ENCODE results near the gene PRSS38. TPM values are rescaled to one million over a fixed set of nuclear protein-coding genes. Genes with fewer than 3 reads are reported as not detected.

The PRSS38 gene
- total and polyA plus RNA-seq, 2 experiments from 2014 or later = not detected

DNA sequence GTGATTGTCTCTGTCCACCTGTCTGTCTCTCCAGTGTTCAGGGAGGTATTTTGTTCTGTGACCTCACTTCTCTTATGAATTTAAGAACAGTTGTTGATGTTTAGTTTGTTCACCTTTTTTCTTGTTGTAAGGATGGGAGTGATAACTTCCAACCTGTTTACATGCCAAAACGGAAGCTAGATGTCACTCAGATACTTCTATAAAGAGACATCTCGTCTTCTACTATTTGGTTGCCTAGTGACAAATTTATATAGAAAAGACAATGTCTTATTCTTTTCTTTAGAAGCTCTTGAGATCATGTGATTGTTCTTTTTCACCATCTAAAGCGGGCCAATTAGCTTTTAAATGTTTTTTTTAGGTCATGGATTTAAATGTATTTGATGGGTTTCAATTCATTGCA is 33.8 kb downstream of the PRSS38 start (continued):
- TF ChIP-seq, protein P1, sequence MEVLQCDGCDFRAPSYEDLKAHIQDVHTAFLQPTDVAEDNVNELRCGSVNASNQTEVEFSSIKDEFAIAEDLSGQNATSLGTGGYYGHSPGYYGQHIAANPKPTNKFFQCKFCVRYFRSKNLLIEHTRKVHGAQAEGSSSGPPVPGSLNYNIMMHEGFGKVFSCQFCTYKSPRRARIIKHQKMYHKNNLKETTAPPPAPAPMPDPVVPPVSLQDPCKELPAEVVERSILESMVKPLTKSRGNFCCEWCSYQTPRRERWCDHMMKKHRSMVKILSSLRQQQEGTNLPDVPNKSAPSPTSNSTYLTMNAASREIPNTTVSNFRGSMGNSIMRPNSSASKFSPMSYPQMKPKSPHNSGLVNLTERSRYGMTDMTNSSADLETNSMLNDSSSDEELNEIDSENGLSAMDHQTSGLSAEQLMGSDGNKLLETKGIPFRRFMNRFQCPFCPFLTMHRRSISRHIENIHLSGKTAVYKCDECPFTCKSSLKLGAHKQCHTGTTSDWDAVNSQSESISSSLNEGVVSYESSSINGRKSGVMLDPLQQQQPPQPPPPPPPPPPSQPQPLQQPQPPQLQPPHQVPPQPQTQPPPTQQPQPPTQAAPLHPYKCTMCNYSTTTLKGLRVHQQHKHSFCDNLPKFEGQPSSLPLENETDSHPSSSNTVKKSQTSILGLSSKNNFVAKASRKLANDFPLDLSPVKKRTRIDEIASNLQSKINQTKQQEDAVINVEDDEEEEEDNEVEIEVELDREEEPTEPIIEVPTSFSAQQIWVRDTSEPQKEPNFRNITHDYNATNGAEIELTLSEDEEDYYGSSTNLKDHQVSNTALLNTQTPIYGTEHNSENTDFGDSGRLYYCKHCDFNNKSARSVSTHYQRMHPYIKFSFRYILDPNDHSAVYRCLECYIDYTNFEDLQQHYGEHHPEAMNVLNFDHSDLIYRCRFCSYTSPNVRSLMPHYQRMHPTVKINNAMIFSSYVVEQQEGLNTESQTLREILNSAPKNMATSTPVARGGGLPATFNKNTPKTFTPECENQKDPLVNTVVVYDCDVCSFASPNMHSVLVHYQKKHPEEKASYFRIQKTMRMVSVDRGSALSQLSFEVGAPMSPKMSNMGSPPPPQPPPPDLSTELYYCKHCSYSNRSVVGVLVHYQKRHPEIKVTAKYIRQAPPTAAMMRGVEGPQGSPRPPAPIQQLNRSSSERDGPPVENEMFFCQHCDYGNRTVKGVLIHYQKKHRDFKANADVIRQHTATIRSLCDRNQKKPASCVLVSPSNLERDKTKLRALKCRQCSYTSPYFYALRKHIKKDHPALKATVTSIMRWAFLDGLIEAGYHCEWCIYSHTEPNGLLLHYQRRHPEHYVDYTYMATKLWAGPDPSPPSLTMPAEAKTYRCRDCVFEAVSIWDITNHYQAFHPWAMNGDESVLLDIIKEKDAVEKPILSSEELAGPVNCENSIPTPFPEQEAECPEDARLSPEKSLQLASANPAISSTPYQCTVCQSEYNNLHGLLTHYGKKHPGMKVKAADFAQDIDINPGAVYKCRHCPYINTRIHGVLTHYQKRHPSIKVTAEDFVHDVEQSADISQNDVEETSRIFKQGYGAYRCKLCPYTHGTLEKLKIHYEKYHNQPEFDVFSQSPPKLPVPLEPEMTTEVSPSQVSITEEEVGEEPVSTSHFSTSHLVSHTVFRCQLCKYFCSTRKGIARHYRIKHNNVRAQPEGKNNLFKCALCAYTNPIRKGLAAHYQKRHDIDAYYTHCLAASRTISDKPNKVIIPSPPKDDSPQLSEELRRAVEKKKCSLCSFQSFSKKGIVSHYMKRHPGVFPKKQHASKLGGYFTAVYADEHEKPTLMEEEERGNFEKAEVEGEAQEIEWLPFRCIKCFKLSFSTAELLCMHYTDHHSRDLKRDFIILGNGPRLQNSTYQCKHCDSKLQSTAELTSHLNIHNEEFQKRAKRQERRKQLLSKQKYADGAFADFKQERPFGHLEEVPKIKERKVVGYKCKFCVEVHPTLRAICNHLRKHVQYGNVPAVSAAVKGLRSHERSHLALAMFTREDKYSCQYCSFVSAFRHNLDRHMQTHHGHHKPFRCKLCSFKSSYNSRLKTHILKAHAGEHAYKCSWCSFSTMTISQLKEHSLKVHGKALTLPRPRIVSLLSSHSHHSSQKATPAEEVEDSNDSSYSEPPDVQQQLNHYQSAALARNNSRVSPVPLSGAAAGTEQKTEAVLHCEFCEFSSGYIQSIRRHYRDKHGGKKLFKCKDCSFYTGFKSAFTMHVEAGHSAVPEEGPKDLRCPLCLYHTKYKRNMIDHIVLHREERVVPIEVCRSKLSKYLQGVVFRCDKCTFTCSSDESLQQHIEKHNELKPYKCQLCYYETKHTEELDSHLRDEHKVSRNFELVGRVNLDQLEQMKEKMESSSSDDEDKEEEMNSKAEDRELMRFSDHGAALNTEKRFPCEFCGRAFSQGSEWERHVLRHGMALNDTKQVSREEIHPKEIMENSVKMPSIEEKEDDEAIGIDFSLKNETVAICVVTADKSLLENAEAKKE (CRISPR knock-in tag; IDR thresholded peaks at IDR 0.05) = no peak
- no peak for TF ChIP-seq EZH2phosphoT487 (IDR thresholded peaks at IDR 0.05; ENCODE audit: unreplicated experiment)
- TF ChIP-seq CREB1 (CRISPR knock-in tag; IDR thresholded peaks at IDR 0.05; ENCODE audit: low read depth) = no peak
- no peak for TF ChIP-seq POLR2AphosphoS5 (IDR thresholded peaks at IDR 0.05; ENCODE audit: low read depth)
- TF ChIP-seq NANOG (IDR thresholded peaks at IDR 0.05; ENCODE audit: borderline replicate concordance) = no peak
- TF ChIP-seq ZNF114 (CRISPR knock-in tag; IDR thresholded peaks at IDR 0.05) = no peak
- TF ChIP-seq, protein P2, sequence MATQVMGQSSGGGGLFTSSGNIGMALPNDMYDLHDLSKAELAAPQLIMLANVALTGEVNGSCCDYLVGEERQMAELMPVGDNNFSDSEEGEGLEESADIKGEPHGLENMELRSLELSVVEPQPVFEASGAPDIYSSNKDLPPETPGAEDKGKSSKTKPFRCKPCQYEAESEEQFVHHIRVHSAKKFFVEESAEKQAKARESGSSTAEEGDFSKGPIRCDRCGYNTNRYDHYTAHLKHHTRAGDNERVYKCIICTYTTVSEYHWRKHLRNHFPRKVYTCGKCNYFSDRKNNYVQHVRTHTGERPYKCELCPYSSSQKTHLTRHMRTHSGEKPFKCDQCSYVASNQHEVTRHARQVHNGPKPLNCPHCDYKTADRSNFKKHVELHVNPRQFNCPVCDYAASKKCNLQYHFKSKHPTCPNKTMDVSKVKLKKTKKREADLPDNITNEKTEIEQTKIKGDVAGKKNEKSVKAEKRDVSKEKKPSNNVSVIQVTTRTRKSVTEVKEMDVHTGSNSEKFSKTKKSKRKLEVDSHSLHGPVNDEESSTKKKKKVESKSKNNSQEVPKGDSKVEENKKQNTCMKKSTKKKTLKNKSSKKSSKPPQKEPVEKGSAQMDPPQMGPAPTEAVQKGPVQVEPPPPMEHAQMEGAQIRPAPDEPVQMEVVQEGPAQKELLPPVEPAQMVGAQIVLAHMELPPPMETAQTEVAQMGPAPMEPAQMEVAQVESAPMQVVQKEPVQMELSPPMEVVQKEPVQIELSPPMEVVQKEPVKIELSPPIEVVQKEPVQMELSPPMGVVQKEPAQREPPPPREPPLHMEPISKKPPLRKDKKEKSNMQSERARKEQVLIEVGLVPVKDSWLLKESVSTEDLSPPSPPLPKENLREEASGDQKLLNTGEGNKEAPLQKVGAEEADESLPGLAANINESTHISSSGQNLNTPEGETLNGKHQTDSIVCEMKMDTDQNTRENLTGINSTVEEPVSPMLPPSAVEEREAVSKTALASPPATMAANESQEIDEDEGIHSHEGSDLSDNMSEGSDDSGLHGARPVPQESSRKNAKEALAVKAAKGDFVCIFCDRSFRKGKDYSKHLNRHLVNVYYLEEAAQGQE (IDR thresholded peaks at IDR 0.05; ENCODE audit: unreplicated experiment) = no peak
- TF ChIP-seq, protein P3, sequence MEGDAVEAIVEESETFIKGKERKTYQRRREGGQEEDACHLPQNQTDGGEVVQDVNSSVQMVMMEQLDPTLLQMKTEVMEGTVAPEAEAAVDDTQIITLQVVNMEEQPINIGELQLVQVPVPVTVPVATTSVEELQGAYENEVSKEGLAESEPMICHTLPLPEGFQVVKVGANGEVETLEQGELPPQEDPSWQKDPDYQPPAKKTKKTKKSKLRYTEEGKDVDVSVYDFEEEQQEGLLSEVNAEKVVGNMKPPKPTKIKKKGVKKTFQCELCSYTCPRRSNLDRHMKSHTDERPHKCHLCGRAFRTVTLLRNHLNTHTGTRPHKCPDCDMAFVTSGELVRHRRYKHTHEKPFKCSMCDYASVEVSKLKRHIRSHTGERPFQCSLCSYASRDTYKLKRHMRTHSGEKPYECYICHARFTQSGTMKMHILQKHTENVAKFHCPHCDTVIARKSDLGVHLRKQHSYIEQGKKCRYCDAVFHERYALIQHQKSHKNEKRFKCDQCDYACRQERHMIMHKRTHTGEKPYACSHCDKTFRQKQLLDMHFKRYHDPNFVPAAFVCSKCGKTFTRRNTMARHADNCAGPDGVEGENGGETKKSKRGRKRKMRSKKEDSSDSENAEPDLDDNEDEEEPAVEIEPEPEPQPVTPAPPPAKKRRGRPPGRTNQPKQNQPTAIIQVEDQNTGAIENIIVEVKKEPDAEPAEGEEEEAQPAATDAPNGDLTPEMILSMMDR (conservative IDR thresholded peaks at IDR 0.05; ENCODE audit: low read depth in 2 of 2) = no peak
